Natural killer cell (primary cell): ENCODE results near the gene CEP112. TPM values are rescaled to one million over a fixed set of nuclear protein-coding genes. Genes with fewer than 3 reads are reported as not detected.
A peak's percentile ranks its signal among the peaks of the same experiment; 100 is the strongest.

ENCODE experiments used
- ATAC-seq, 3 donors: fragments of 150-1000 bp in 2 of 3; fragments of 200-7000 bp in 1 of 3; cut with Tn5 transposase; 1 replicate in 1 of 3; 2 replicates in 2 of 3; pipeline ENCODE4 v1.10.0; 2021; ENCODE audit warnings: mild to moderate bottlenecking in 2 of 3, moderate library complexity in 2 of 3
- DNase-seq, 2 donors: peaks; one replicate each; pipeline versions ENCODE4 v3.0.0 to v3.0.0-alpha.2; 2013 to 2021; ENCODE audit warnings: mixed read lengths in 1 of 2
- H3K27ac ChIP-seq: one replicate; pipeline ENCODE4 v1.5.1; 2013; ENCODE audit warnings: mild to moderate bottlenecking, low read length
- H3K27me3 ChIP-seq: one replicate; pipeline ENCODE4 v1.6.1; 2013; ENCODE audit warnings: low read length; ENCODE audit not compliant: control insufficient read depth, insufficient read depth
- H3K36me3 ChIP-seq: one replicate; pipeline ENCODE4 v1.6.1; 2013; ENCODE audit warnings: low read length; ENCODE audit not compliant: control insufficient read depth, insufficient read depth
- H3K4me1 ChIP-seq: one replicate; pipeline ENCODE4 v1.6.1; 2013; ENCODE audit warnings: low read length; ENCODE audit not compliant: control insufficient read depth, insufficient read depth
- H3K4me3 ChIP-seq: one replicate; pipeline ENCODE4 v1.5.1; 2013; ENCODE audit warnings: low read length
- H3K9me3 ChIP-seq: one replicate; pipeline ENCODE4 v1.6.1; 2013; ENCODE audit warnings: low read length; ENCODE audit not compliant: control insufficient read depth, insufficient read depth
- H3K27ac Mint-ChIP-seq, 2 donors: one replicate each; pipeline ENCODE4 v1.8.0; 2022; ENCODE audit warnings: mild to moderate bottlenecking in 2 of 2, mixed read lengths in 2 of 2, moderate library complexity in 1 of 2
- H3K27me3 Mint-ChIP-seq, 2 donors: one replicate each; pipeline ENCODE4 v1.8.0; 2022; ENCODE audit warnings: low read depth in 2 of 2, mixed read lengths in 2 of 2
- H3K36me3 Mint-ChIP-seq: one replicate; pipeline ENCODE4 v1.8.0; 2022; ENCODE audit warnings: mixed read lengths
- H3K4me1 Mint-ChIP-seq, 2 donors: one replicate each; pipeline ENCODE4 v1.8.0; 2022; ENCODE audit warnings: mixed read lengths in 2 of 2
- H3K4me3 Mint-ChIP-seq: one replicate; pipeline ENCODE4 v1.8.0; 2022; ENCODE audit warnings: mild to moderate bottlenecking, moderate library complexity, mixed read lengths
- H3K9me3 Mint-ChIP-seq, 2 donors: one replicate each; pipeline ENCODE4 v1.8.0; 2022; ENCODE audit warnings: mixed read lengths in 2 of 2
- WGBS: methylation state at CpG from one replicate; pipeline ENCODE4 v1.1.7; 2013; ENCODE audit warnings: missing lambda C conversion rate; ENCODE audit not compliant: insufficient coverage; 5-methylcytosine and 5-hydroxymethylcytosine counted together
- intact Hi-C: fragments of 100-400 bp; cut with micrococcal nuclease; formaldehyde crosslinking; loops from one replicate; pipeline ENCODE4 v1.14.2; 2022
- total RNA-seq, 4 donors: library from RNA; stranded (reverse); fragments of 120-200 nt in 1 of 4; gene quantifications; one replicate each; pipeline versions ENCODE4 v1.2.3 to v1.2.4, GENCODE V29; 2013 to 2022
- TF ChIP-seq, protein P1 (sequence below): fragments of 200-600 bp; IDR thresholded peaks from one replicate; pipeline ENCODE4 v1.8.0; 2022; ENCODE audit warnings: antibody characterized with exemption

The CEP112 gene
- total RNA-seq, 3 donors from 2014 or later (not counting 1 experiment from before 2014, with no cell fraction given): 0.60 to 1.1 (median 0.85) TPM

DNA sequence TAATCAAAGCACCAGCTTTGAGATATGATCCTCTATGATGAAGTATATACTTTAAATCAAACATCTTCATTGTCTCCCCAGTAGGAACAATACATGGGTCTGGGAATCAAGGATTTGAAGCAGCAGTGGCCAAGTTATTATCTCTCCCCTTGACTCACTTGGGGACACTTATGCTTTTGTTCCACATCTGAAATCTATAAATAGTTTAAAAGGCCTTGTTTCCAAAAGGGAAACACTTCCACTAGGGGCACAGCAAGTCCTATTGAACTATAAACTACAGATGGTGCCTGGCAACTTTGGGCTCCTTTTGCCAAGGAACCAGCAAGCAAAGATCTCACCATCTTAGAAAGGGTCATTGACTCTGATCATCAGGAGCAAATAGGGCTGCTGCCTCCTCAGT lies 16.0 kb upstream of the CEP112 start:
- H3K27ac Mint-ChIP-seq: no peak overlapping the region
- H3K27me3 Mint-ChIP-seq: peaks cover 18 to 19% of the 10 kb centered on the region in 2 donors
- no peaks in the 10 kb centered on the region for H3K4me1 ChIP-seq
- H3K27me3 ChIP-seq: no peaks in the 10 kb centered on the region
- no peaks in the 10 kb centered on the region for H3K36me3 ChIP-seq
- H3K4me3 Mint-ChIP-seq: no peak overlapping the region
- DNase-seq: no peak
- no peak overlapping the region for H3K4me3 ChIP-seq
- H3K36me3 Mint-ChIP-seq: no peaks in the 10 kb centered on the region
- no peaks in the 10 kb centered on the region for H3K9me3 ChIP-seq
- no peaks in the 10 kb centered on the region for H3K4me1 Mint-ChIP-seq
- H3K27ac ChIP-seq: no peak overlapping the region
- H3K9me3 Mint-ChIP-seq: peaks cover 0 to 2% of the 10 kb centered on the region in 2 donors
- intact Hi-C loops: no loop called here
- ATAC-seq: no peak
- TF ChIP-seq, protein P1, sequence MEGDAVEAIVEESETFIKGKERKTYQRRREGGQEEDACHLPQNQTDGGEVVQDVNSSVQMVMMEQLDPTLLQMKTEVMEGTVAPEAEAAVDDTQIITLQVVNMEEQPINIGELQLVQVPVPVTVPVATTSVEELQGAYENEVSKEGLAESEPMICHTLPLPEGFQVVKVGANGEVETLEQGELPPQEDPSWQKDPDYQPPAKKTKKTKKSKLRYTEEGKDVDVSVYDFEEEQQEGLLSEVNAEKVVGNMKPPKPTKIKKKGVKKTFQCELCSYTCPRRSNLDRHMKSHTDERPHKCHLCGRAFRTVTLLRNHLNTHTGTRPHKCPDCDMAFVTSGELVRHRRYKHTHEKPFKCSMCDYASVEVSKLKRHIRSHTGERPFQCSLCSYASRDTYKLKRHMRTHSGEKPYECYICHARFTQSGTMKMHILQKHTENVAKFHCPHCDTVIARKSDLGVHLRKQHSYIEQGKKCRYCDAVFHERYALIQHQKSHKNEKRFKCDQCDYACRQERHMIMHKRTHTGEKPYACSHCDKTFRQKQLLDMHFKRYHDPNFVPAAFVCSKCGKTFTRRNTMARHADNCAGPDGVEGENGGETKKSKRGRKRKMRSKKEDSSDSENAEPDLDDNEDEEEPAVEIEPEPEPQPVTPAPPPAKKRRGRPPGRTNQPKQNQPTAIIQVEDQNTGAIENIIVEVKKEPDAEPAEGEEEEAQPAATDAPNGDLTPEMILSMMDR: no peak

DNA sequence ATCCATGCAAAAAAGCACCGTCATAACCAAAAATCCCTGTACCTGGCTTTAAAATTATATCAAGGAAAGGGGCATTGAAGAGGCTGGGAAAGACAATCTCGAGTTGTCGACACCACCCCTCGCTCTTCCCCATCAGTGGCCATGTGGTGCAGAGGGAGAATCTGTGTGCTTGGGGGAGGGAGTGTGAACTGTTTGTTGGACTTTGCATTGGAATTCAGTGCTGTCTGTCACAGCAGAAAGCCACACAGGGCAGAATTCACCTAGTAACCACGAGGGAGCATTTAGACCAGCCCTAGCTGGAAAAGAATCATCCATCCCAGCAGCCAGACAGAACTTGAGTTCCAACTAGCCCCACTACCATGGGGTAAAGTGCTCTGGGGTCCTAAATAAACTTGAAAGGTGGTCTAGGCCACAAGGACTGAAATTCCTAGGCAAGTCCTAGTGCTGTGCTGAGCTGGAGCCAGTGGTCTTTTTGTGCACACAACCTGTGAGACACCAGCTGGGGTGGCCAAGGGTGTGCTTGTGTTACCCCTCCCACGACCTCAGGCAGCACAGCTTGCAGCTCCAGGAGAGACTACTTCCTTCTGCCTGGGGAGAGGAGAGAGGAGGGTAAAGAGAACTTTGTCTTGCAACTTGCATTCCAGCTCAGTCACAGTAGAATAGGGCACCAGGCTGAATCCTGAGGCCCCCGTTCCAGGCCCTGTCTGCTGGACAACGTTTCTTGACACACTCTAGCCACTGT lies 11.5 kb upstream of the CEP112 start:
- H3K27ac Mint-ChIP-seq: no peak overlapping the region
- Histone ChIP-seq H3K4me1 (no peaks in the 10 kb centered on the region), H3K9me3 (no peaks in the 10 kb centered on the region), H3K27ac (no peak overlapping the region), H3K4me3 (no peak overlapping the region), H3K27me3 (no peaks in the 10 kb centered on the region), H3K36me3 (no peaks in the 10 kb centered on the region)
- no peak for DNase-seq
- 87% methylated on average over 7 of the region's 8 CpGs for WGBS
- H3K9me3 Mint-ChIP-seq: peaks cover 0 to 2% of the 10 kb centered on the region in 2 donors
- no peak for ATAC-seq
- TF ChIP-seq, protein P1: no peak
- intact Hi-C loops: loop anchor here (5.0 kb wide), 1 partner anchor 704 kb away; no protein-coding TSS in a partner anchor
- H3K4me1 Mint-ChIP-seq: peaks cover 0 to 5% of the 10 kb centered on the region in 2 donors
- no peaks in the 10 kb centered on the region for H3K36me3 Mint-ChIP-seq
- no peak overlapping the region for H3K4me3 Mint-ChIP-seq
- H3K27me3 Mint-ChIP-seq: peaks cover 0 to 5% of the 10 kb centered on the region in 2 donors

DNA sequence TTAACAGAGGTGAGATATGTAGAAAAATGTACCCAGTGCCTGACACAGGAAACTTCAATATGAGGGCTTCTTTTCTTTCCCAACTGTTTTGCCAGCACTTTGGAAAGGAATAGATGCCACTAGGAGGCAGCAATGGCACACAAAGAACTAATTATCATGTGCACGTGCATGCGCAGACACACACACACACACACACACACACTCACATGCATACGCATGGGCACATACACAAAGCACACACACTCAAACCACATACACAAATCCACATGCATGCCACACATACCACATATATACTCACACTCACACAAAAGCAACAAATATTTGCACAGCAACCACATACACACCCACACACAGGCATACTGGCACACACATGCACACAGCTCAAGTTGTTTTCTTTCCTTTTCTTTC lies 8.8 kb upstream of the CEP112 start:
- H3K9me3 ChIP-seq: no peaks in the 10 kb centered on the region
- no peak overlapping the region for H3K27ac ChIP-seq
- DNase-seq (peak in 1 of 2 donors; percentile 77), ATAC-seq (peak; percentile 27 to 52 (median 29))
- intact Hi-C loops: loop anchor here (5.0 kb wide), 1 partner anchor 707 kb away; no protein-coding TSS in a partner anchor
- H3K4me1 ChIP-seq: no peaks in the 10 kb centered on the region
- WGBS: 7% methylated on average over 3 of the region's 3 CpGs
- no peaks in the 10 kb centered on the region for H3K36me3 Mint-ChIP-seq
- no peak overlapping the region for H3K4me3 Mint-ChIP-seq
- no peaks in the 10 kb centered on the region for H3K27me3 ChIP-seq
- TF ChIP-seq, protein P1: peak; percentile 19
- H3K9me3 Mint-ChIP-seq: no peaks in the 10 kb centered on the region
- H3K4me1 Mint-ChIP-seq: peaks cover 0 to 5% of the 10 kb centered on the region in 2 donors
- H3K27ac Mint-ChIP-seq: no peak overlapping the region
- no peaks in the 10 kb centered on the region for H3K27me3 Mint-ChIP-seq
- H3K4me3 ChIP-seq: no peak overlapping the region
- H3K36me3 ChIP-seq: no peaks in the 10 kb centered on the region
